GM18505 (cell line): Measurements from ENCODE around the gene KLHDC3.

Experiments
- ATAC-seq: cut with Tn5 transposase; IDR thresholded peaks from one replicate; pipeline ENCODE4 v1.9.1; 2021; ENCODE audit not compliant: unreplicated experiment
- POLR2A ChIP-seq: IDR thresholded peaks from 4 replicates; pipeline ENCODE4 v1.6.1; 2011; ENCODE audit warnings: borderline replicate concordance; ENCODE audit not compliant: insufficient read depth, insufficient read length; ENCODE audit errors: extremely low read depth

The KLHDC3 gene

DNA sequence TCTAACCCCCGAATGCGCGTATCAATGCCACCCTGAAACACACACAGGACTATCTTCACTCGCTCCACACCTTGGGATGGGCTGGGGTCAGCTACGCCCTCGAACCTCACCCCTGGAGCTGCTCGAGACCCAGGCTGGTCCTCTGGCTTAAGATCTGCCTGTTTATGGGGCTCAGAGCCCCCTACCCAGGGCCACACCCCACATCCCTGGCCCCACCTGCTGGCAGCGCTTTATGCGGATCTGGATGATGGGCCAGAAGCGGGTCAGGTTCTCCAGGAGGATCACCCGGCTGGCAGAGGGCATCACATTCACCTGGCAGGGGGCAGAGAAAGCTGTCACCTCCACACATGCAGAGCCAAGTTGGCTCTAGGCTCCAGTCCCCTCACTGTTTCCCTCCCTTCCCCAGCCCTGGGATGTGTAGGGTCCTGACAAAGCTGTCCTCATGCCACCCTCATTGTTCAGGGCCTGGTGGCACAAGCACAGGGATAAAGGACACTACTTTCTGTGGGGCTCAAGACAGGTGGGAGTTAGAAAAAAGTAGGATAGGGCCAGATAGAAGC lies 31.4 kb downstream of the KLHDC3 start:
- no peak for TF ChIP-seq POLR2A
- no peak for ATAC-seq

DNA sequence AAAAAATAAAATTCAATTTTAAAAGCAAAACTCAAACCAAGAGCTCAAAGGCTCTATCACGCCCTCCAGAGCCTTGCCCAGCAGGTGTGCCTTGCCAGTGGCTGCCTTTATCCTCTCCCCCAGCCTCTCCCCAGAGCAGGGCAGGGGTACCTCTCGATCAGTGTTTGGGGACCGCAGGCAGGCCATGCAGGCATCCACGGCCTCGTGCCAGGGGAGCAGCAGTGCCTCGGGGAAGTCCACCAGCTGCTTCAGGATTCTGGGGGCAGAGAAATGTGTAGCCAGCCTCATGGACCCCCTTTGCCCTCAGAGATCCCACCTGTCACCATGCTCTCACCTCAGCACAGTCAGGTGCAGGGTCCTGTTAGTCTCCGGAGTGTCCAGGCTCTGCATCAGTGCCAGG lies 33.9 kb downstream of the KLHDC3 start:
- no peak for TF ChIP-seq POLR2A
- no peak for ATAC-seq

DNA sequence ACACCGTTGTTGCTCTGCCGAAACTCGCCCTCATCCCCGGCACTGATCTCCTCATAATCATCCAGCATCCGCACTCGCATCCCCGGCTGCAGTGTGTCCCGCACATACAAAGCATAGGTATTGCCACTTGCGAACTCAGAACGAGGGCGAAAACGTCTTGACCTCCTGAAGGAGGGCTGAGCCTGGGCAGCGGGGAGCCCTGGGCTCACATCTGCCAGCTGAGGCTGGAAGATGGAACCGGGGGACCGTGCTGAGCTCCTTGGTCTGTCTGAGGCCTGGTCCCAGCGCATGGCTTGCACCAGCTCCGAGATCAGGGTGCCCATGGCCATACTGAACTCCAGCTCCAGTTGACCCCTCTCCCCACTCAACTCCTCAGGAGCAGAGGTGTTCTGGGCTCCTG lies 36.9 kb downstream of the KLHDC3 start:
- TF ChIP-seq POLR2A: no peak
- no peak for ATAC-seq

DNA sequence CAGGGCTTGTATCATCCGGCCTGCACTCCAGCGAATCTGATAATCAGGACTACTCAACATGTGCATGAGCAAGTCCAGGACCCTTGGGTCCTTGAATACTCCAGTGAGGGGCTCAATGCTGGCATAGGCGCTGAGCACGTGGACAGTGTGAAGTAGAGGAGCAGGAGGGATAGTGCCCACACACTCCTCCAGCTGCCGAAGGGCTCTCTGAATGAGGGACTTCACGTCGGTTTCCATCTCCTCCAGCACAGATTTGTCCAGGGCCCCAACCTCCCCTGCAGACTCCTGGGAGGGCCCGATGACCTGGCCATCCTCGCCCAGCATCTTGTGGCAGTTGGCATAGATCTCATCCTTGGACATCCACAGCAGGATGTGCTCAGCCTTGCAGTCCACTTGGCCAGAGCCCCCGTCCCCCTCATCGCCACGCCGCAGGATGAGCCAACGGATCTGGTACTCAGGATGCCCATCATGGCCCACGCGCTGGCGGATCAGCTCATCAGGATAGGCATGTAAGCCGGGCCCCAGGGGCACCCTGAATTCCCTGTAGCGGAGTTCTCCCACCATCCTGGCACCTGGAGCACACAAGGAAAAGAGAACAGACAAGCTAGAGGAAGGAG lies 38.3 kb downstream of the KLHDC3 start:
- ATAC-seq: no peak
- TF ChIP-seq POLR2A: no peak

DNA sequence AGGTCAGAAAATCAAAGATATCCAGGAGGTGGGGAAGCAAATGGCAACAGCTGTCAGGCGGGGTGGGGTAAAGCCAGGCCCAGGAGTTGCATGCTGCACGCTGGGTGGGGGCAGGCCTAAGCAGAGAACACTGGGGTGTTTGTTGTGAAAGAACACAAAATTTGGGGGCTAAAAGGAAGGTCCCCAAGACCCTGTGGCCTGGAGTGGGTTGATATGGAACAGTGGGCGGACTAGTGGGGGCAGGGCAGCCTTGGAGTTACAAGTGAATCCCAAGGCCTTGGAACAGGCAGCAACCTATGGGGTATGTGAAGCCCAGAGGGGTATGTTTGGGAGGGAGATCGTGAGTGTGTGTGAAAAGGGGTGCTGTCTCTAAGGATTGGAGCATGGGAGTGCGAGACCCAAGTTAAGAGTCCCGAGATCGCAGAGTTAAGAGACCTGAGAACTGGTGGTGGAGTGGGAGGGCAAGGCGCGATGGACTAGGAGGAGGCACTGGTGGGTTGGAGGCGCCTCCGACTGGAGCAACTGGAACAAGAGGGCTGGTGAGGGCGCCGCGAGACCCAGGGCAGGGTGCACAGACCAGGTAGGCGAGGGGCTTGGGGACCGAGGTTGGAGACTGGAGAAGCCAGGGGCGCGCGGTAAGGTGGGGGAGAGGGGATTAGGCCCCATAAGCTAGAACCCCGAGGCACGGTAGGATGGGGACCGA lies 38.9 kb downstream of the KLHDC3 start:
- TF ChIP-seq POLR2A: no peak
- ATAC-seq: peak; percentile 23

DNA sequence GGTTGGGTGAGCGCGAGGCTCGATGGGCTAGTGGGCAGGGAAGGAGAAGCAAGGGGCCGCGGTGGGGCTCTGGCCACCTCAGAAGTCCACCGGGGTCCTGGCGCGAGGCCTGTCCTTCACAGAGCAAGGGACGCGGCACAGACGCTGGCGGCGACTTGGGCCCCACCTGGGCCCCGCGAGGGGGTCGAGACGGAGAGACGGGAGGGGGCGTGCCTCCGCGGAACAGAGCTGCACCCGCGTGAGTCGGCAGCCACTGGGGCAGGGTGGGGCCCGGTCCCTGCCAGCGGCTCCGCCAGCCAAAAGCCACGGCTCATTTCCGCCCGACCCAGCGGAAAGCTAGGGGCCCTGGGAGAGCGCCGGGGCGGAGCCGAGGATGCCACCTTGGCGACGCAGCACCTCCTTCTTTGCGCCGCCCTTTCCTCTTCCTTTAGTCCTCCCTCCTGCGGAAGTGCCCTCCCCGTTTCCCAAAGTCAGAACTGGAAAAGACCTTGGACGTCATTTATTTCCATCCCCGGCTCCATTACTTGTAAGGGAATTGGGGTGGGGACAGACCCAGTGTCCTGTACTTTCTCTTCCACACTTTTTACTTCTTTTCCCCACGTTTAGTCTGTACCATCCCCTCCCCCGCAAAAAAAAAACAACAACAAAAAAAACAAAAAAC lies 39.6 kb downstream of the KLHDC3 start, which contains the start of gene CUL7:
TSS of gene CUL7 (minus strand) at position 307 of the 661 bp plus-strand sequence. CDS start 1,063 bp downstream, outside the sequence.
- TF ChIP-seq POLR2A: peak; percentile 91

DNA sequence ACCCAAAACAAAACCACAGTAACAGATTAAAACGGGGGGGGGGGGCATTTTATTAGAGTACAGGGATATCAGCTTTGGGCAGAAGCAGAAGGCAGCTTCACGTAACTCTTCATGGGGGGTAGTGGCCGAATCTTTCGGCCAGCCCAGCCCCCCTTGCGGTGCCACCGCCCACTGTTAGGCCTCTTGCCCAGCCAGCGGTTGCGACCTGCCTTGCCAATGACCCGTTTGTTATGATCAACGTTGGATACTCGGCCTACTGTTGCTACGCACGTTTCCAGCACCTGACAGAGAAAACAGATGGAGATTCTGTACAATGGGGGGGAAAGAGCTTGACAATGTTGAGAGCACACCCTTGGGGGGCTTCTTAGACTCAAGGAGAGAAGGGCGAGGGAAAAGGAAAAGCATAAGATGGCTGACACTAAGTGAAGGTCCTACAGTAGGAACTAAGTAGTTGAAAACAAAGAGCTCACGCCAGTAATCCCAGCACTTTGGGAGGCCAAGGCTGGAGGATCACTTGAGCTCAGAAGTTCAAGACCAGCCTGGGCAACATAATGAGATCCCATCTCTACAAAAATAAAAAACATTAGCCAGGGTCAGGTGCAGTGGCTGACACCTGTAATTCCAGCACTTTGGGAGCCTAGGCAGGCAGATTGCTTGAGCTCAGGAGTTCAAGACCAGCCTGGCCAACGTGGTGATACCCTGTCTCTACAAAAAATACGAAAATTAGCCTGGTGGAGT lies 40.3 kb downstream of the KLHDC3 start:
- ATAC-seq: no peak
- TF ChIP-seq POLR2A: no peak

More for the DNA sequence above, 39.6 kb downstream of the KLHDC3 start, which contains the start of gene CUL7:
- peak; percentile 72 for ATAC-seq

DNA sequence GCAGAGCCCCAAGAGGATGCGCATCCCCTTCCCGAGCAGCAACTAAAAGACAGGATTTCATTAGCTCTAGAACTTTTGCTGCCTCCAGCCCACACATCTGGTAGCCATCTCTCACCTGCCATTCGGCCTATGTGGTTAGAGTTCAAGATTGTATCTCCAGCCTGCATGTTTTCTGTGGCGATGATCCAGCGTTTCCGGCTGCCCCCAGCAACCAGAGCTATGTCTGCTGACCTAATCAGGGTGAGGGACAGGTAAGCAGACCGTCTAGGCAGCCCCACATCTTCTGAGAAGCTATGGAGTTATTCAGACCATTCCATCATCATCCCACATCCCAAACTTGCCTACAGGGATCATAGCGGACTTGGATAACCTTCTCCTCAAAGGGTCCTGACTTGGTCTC lies 41.9 kb downstream of the KLHDC3 start:
- ATAC-seq: no peak

DNA sequence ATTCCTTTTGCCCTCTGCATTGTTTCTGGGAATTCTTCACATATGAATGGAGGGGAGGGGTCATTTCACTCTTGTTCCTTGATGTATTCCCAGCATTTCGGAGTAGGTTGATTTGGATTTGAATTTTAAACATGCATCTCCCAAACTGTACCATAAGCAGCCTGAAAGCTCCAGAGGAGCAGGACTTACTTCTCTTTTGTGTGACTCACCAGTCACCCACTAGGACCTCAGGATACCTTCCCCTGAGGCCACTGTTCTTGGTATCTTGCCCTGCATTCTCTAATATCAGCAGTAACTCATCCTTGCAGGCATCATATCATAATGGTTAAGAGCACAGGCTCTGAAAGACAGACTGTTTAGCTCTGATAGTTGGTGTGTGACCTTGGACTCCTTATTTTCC lies 44.5 kb downstream of the KLHDC3 start:
- no peak for ATAC-seq

More for the DNA sequence above, 41.9 kb downstream of the KLHDC3 start:
- TF ChIP-seq POLR2A: no peak

DNA sequence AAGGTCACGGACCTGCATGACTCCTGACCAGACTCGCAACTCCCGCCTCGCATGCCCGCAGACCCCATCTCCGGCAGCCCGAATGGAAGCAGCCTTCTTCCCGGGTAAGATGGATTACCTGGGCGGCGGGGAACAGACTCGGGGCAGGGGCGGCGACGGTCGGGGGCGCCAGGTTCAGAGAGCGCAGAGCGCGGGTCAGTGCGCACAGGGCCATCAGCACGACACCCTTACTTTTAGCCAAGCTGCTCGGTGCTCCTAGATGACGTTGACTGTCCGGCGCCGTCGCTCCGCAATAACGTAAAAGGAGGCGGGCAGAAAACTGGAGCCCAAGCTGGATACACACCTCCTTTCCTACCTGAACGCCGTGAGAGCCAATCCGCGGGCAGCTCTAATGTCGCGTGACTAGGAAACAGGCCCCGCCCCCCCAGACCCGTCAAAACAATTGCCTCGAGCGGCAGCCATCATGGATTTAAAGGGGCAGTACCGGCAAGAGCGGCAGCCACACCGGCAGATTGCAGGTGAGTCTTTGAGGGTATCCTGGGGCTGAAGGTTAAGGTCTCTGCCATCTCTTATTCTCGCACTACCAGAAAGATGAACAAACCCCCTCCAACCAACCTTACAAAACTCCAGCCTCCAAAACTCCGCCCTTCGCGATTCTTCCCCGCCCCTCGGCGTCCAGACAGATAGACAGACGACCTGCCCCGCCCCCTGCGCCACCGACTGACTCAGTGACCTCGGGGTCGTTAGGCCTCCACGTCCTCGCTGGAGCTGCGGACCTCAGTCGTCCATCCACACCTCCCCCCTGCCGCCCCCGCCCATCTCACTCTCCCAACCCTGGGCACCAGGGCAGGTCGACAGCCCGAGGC lies 45.4 kb downstream of the KLHDC3 start, which contains the start of the genes KLC4 and MRPL2:
TSS of gene KLC4 (plus strand) at position 464 of the 866 bp plus-strand sequence. CDS start 1,705 bp downstream, outside the sequence.
TSS of gene MRPL2 (minus strand) at position 267 of the 866 bp plus-strand sequence. CDS start at position 214, 53 bp downstream.
- ATAC-seq: peak; percentile 82
- peak; percentile 89 for TF ChIP-seq POLR2A

More for the DNA sequence above, 44.5 kb downstream of the KLHDC3 start:
- TF ChIP-seq POLR2A: no peak

DNA sequence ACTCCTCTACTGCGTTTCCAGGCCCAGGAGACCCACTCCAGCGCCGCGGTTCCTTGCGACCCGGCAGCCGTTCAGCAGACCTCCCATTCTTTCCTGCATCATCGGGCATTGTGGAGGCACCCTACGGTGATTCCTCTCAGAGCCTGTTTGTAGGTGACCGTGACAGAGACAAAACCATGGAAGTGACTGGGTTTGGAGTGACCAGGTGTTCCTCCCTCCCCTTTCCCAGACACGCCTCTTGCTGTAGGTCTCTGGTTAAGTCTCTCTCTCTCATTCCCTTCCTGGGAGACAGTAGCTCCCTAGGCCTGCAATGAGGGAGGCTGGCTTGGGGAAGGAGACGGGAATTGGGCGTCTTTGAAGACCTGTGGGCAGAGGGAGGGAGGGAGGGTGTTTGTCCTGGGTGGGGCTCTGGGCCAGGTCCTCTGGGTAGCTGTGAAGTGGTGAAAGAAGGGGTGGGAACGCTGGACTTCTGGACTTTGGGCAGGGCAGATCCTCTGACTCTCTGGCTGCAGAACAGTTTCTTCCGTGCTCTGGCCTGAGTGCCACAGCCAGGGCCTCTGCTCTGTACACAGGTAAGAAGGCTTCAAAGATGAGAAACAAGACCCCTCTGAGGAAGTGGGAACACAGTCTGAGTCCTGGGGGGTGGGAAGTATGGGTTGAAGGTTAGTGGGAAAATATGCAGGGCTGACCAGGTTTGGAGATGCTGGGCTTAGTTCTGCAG lies 46.1 kb downstream of the KLHDC3 start:
- ATAC-seq: no peak
- no peak for TF ChIP-seq POLR2A
